Heart left ventricle (tissue), 13 donors: ENCODE measurements around the gene EHD4.

ENCODE experiments used
- POLR2A ChIP-seq, 2 donors: fragments of 450-650 bp; IDR thresholded peaks; one replicate each; pipeline ENCODE4 v1.6.1; 2017; ENCODE audit warnings: antibody characterized with exemption in 2 of 2, mild to moderate bottlenecking in 2 of 2, moderate library complexity in 2 of 2
- TF ChIP-seq, protein P1 (sequence below), 12 donors: fragments of 200-600 bp; sonication (generic) in 4 of 12; IDR thresholded peaks; one replicate each; pipeline versions ENCODE4 v1.5.0 to v1.8.0; 2018 to 2022; ENCODE audit warnings: antibody characterized with exemption in 12 of 12, mild to moderate bottlenecking in 5 of 12
- donor health status: ischemic (EF 13 %, LVEDD 7.1; RV severe dilation, severe dysfunction).
- donor health status: DM: no; HTN: yes; CAD: no.
- donor health status: DM: no; HTN: no; CAD: no.
- donor health status: ischemic (EF 25% LVEDD 6.9; RV normal size, moderate dysfunction).
- donor health status: ischemic (EF 25% LVEDD 5.7; RV mildly dilated, moderate dysfunction).
- donor health status: ischemic (EF 35%, LVEDD 5.7; RV mildly dilated, moderate dysfunction).
- donor health status: nonischemic (EF 11% LVEDD 7.7; RV severe dilation, severe dysfunction).
- donor health status: DM: yes; HTN: yes; CAD: no.
- donor health status: PGD.
- donor health status: ischemic (EF 29% LVEDD 5.4; RV normal size, mild dysfunction).
- donor health status: nonischemic (EF 23%, LVEDD 6.1; RV moderate dilation, normal function).

GRCh38 chr15:41886741-41887140, 85.6 kb downstream of the EHD4 start:
- TF ChIP-seq, protein P1, sequence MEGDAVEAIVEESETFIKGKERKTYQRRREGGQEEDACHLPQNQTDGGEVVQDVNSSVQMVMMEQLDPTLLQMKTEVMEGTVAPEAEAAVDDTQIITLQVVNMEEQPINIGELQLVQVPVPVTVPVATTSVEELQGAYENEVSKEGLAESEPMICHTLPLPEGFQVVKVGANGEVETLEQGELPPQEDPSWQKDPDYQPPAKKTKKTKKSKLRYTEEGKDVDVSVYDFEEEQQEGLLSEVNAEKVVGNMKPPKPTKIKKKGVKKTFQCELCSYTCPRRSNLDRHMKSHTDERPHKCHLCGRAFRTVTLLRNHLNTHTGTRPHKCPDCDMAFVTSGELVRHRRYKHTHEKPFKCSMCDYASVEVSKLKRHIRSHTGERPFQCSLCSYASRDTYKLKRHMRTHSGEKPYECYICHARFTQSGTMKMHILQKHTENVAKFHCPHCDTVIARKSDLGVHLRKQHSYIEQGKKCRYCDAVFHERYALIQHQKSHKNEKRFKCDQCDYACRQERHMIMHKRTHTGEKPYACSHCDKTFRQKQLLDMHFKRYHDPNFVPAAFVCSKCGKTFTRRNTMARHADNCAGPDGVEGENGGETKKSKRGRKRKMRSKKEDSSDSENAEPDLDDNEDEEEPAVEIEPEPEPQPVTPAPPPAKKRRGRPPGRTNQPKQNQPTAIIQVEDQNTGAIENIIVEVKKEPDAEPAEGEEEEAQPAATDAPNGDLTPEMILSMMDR (IDR thresholded peaks at IDR 0.05) = no peak
- no peak for TF ChIP-seq POLR2A (IDR thresholded peaks at IDR 0.05)
